ENCODE results near the gene TMEM184A. TPM values are rescaled to one million over a fixed set of nuclear protein-coding genes. Genes with fewer than 3 reads are reported as not detected.
A peak's percentile ranks its signal among the peaks of the same experiment; 100 is the strongest.

The TMEM184A gene
- total and polyA plus RNA-seq, 11 donors = 0.19 to 0.99 (median 0.47) TPM

DNA sequence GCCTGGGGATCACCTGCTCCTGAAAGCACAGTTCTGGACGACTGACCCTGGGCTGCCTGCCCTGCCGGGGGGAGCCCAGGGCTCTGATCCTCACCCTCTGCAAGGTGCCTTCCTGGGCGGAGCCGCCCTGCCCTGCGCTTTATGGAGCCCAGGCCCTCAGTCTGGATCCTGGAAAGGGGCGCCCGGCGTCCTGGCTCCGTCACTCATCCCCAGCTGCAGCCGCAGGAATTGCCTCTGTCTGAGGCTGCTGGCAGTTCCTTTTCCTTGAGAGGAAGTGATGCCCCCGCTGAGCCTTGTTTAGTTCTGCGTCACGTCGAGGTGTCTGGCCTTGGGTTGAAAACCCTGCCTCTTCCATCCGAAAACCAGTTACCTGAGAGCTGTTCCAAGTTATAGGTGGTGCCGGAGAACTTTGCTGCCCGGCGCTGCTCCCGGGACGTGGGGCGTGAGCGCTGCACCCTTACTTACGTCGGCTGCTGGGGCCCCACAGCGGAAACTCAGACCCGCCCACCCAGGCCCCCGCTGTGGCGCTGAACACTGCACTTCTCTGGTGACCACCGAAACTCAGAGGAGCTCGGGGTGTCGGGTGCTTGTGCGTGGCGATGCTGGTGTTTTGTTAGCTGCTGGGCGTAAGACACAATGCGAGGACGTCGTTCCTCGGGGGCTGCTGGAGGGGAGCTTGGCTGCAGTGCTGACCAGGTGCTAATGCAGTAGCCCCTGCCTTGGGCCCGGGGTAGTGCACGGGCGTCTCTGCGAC, 20.1 kb downstream of the TMEM184A start:
- DNase-seq (peak in 3 of 5 donors; percentile 30 to 66 (median 40)), ATAC-seq (no peak)
- WGBS, 4 donors = 87 to 89% (median 88%) methylated on average over 27 to 42 of the region's 42 CpGs
- peaks cover 0 to 34% (median 20%) of the 10 kb centered on the region in 9 donors for H3K36me3 ChIP-seq
- intact Hi-C loops (cut with DNase I) = no loop called here
- H3K9me3 ChIP-seq = no peaks in the 10 kb centered on the region
- H3K27me3 ChIP-seq = no peaks in the 10 kb centered on the region
- TF ChIP-seq, protein P1, sequence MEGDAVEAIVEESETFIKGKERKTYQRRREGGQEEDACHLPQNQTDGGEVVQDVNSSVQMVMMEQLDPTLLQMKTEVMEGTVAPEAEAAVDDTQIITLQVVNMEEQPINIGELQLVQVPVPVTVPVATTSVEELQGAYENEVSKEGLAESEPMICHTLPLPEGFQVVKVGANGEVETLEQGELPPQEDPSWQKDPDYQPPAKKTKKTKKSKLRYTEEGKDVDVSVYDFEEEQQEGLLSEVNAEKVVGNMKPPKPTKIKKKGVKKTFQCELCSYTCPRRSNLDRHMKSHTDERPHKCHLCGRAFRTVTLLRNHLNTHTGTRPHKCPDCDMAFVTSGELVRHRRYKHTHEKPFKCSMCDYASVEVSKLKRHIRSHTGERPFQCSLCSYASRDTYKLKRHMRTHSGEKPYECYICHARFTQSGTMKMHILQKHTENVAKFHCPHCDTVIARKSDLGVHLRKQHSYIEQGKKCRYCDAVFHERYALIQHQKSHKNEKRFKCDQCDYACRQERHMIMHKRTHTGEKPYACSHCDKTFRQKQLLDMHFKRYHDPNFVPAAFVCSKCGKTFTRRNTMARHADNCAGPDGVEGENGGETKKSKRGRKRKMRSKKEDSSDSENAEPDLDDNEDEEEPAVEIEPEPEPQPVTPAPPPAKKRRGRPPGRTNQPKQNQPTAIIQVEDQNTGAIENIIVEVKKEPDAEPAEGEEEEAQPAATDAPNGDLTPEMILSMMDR (IDR thresholded peaks at IDR 0.05) = no peak
- no peak for TF ChIP-seq POLR2A (IDR thresholded peaks at IDR 0.05)
- H3K4me1 ChIP-seq = peaks cover 22 to 83% (median 63%) of the 10 kb centered on the region in 12 donors
- peak overlapping the region; percentile 93 to 100 (median 98) for H3K27ac ChIP-seq
- peak overlapping the region in 3 of 12 donors; percentile 64 to 70 (median 66) for H3K4me3 ChIP-seq

DNA sequence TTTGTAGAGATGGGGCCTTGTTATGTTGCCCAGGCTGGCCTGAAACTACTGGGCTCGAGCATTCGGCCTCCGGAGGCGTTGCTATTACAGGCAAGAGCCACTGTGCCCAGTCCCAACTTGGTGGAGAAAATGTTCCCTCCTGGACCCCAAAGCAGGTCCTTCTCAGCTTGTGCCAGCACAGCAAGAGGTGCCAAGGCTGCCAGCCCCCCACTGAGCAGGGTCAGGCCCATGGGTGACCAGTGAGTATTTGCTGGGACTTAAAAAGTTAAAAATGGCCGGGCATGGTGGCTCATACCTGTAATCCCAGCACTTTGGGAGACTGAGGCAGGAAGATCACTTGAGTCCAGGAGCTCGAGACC, 20.9 kb downstream of the TMEM184A start:
- Histone ChIP-seq H3K4me1 (peaks cover 22 to 85% (median 64%) of the 10 kb centered on the region in 12 donors), H3K9me3 (no peaks in the 10 kb centered on the region), H3K36me3 (peaks cover 0 to 26% (median 12%) of the 10 kb centered on the region in 9 donors), H3K4me3 (no peak overlapping the region), H3K27ac (peak overlapping the region in 9 of 12 donors; percentile 92 to 100 (median 99)), H3K27me3 (no peaks in the 10 kb centered on the region)
- intact Hi-C loops (cut with DNase I) = no loop called here
- ATAC-seq (no peak), DNase-seq (peak in 1 of 5 donors; percentile 20)
- TF ChIP-seq POLR2A (IDR thresholded peaks at IDR 0.05) = no peak
- TF ChIP-seq, protein P1 (IDR thresholded peaks at IDR 0.05) = no peak
- 65 to 80% (median 65%) methylated on average over 6 of the region's 6 CpGs for WGBS, 4 donors

DNA sequence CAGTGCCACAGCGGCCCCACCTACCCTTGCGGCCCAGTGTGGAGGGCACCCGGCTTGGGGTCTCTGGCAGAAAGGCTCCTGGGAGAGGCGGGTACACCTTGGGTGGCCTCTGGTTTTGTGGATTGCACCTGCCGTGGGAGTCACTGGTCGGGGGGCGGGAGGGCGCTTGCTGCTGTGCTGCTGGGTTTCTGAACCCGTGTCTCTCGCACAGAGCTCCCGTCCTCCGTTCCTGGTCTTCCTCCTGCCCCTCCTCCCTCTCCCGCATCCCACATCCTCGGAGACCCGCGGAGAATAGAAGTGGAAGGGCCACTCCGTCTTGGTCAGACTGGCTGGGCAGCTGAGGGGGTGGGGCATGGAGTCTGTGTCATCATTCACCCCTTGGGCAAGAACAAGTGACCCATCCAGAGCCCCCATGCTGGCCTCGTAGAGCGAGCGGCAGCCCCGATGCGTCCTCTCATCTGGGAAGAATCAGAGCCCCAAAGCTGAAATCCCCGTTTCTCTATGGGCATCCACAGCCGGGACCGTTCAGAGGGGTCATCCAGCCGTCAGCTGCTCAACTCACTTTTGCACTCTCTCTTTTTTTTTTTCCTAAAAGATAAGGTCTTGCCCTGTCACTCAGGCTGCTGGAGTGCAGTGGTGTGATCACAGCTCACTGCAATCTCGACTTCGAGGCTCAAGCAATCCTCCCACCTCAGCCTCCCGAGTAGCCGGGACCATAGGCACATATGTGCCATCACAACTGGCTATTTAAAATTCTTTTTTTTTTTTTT, 21.5 kb downstream of the TMEM184A start:
- peak overlapping the region; percentile 90 to 100 (median 96) for H3K27ac ChIP-seq
- H3K4me3 ChIP-seq = peak overlapping the region in 1 of 12 donors; percentile 9
- H3K9me3 ChIP-seq = no peaks in the 10 kb centered on the region
- peak in 2 of 5 donors; percentile 23 to 33 for DNase-seq
- H3K36me3 ChIP-seq = peaks cover 0 to 21% (median 6%) of the 10 kb centered on the region in 9 donors
- intact Hi-C loops (cut with DNase I) = loop anchor here in 2 of 10 donors (5.0 kb wide), 2 partner anchors 33 to 38 kb away; partner anchors contain the start of gene PSMG3 (in 1 of the 2)
- H3K27me3 ChIP-seq = no peaks in the 10 kb centered on the region
- WGBS, 4 donors = 85 to 92% (median 86%) methylated on average over 18 to 30 of the region's 30 CpGs
- no peak for TF ChIP-seq POLR2A (IDR thresholded peaks at IDR 0.05)
- TF ChIP-seq, protein P1 (IDR thresholded peaks at IDR 0.05) = no peak
- H3K4me1 ChIP-seq = peaks cover 22 to 86% (median 65%) of the 10 kb centered on the region in 12 donors
- ATAC-seq = no peak

Measured in heart left ventricle (tissue), 16 donors.